ENCODE results near the gene MASP2. TPM values are rescaled to one million over a fixed set of nuclear protein-coding genes. Genes with fewer than 3 reads are reported as not detected.
"Not testable (repeated sequence)": the region's sequence is repeated elsewhere in the genome, so short reads cannot be mapped to it uniquely, and the experiment has no call there.

MASP2 gene
- 10 to 100 TPM in 3 of 5 donors, 1 to 10 TPM in 2; 7.6 to 12.8 (median 10.5) TPM for polyA plus RNA-seq (ENCODE audit: insufficient read depth in 1 of 5, insufficient read length in 5 of 5, low replicate concordance in 1 of 5)
- long read RNA-seq, donor 1: 0 reads
- long read RNA-seq, donor 2: 0 reads
- long read RNA-seq, donor 3: 0 reads
- long read RNA-seq, donor 4: 0 reads
- long read RNA-seq, donor 5: 0 reads
- long read RNA-seq, donor 6: 0 reads
- long read RNA-seq, donor 7: 0 reads
- long read RNA-seq, donor 8: 0 reads

DNA sequence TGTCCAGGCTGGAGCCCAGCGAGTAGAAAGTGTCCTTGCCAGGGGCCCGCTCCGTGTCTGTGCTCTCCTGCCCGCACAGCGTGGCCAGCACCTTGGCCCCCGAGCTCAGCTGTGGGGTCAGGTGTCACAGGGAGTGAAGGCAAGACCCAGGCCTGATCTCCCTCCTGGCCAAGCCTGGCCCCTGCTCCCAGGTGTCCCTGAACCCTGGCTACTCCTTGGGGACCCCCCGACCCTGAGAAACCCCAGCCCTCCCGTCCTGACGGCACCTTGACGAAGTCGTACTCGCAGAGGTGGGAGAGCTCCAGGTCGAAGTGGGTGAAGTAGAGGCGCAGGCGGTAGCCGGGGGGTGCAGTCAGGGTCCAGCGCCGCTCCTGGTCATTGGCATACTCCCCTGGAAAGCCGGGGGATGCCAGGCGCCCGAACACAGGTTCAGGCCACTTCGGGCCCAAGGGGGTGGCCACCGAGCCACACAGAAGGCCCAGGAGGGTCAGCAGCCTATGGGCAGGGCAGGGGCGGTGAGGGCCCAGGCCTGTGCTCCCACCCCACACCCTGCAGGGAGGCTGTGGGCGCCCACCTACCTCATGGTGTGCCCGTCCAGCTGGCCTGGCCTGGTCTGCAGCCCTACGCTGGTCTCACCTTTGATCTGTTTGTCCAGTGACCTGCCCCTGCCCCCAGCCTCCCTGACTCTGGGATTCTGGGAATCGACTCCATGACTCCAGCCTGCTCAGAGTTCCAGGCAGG, at the start of gene MASP2:
Gene MASP2 (minus strand): TSS at position 615 of the 741 bp plus-strand sequence. CDS start 32 bp downstream, at position 583.
- no peak for DNase-seq

DNA sequence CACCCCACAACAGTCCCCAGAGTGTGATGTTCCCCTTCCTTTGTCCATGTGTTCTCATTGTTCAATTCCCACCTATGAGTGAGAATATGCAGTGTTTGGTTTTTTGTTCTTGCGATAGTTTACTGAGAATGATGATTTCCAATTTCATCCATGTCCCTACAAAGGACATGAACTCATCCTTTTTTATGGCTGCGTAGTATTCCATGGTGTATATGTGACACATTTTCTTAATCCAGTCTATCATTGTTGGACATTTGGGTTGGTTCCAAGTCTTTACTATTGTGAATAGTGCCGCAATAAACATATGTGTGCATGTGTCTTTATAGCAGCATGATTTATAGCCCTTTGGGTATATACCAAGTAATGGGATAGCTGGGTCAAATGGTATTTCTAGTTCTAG, 36.7 kb upstream of the MASP2 start:
- DNase-seq: not testable (repeated sequence)

DNA sequence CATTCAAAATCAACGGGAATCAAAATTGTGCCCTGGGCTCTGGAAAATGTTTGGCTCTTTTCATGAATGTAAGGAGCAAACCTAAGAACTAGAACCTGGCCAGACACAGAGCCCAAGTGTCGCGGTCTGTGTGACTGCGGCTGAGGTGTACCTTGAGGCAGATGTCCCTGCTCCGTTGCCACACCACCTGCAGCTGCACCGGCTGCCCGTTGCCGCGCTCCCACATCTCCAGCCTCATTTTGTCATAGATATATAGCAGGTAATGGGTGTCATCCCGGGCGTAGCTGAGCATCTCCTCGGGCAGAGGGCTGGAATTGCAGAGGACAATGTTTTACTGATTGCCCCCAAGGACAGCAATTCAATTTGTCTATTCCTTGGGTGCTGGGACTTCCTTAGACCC, 33.9 kb upstream of the MASP2 start:
- DNase-seq: no peak

DNA sequence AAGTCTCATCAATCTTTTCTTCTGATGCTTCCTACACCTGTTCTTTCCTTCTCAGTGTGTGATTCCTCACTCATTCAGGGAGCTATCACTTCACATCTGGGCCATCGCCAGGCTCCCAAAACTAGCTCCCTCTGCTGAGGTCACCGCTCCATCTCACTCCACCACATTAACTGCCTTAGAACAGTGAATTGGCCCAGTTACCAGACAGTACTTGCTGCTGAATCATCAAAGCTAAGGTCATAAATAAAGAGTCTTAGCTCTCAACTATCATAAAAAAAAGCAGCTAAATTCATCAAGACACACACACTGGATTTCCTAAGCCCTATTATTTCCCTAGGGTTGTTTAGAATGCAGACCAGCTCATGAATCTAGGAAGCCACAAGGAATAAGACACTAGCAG, 31.6 kb upstream of the MASP2 start:
- no peak for DNase-seq

DNA sequence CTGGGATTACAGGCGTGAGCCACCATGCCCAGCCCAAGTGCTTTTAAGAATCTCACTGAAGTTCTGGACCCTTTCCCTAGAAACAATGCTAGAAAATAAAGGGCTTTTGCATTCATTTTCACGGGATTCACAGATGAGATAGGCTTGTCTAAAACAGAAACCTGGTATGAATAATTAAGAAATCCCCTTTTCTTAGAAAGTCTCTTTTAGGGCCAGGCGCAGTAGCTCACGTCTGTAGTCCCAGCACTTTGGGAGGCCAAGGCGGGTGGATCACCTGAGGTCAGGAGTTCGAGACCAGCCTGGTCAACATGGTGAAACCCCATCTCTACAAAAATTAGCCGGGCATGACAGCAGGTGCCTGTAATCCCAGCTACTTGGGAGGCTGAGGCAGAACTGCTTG, 26.4 kb upstream of the MASP2 start:
- not testable (repeated sequence) for DNase-seq

DNA sequence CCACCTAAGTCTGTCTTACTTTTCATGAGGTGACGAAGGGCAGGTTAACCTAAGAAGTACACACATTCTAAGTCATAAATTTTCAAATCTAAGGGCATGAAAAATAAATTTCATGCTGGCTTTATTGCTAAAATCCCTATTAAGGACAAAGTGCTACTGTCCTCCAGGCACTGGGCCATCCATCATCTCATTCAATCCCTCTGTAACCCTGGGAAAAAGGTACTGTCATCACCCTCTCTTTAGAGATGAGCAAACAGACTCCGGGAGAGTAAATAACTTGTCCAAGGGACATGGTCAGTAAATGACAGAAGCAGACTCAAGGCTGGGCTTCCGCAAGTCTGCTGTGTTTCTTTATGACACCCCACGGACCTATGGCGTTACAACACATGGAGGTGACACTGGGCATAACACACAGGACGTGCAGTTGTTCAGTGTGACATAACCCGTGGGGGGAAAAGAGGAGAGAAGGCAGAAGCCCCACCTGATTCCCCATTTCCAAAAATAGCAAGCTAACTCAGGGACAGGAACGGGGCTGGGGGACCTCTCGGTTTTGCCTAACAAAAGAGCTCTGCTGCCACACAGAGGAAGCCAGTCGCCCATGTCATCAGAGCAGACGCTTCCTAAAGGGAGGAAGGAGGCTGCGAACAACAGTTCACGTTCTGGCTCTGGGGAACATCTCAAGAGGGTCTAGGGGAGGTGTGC, 25.3 kb upstream of the MASP2 start:
- DNase-seq: no peak

DNA sequence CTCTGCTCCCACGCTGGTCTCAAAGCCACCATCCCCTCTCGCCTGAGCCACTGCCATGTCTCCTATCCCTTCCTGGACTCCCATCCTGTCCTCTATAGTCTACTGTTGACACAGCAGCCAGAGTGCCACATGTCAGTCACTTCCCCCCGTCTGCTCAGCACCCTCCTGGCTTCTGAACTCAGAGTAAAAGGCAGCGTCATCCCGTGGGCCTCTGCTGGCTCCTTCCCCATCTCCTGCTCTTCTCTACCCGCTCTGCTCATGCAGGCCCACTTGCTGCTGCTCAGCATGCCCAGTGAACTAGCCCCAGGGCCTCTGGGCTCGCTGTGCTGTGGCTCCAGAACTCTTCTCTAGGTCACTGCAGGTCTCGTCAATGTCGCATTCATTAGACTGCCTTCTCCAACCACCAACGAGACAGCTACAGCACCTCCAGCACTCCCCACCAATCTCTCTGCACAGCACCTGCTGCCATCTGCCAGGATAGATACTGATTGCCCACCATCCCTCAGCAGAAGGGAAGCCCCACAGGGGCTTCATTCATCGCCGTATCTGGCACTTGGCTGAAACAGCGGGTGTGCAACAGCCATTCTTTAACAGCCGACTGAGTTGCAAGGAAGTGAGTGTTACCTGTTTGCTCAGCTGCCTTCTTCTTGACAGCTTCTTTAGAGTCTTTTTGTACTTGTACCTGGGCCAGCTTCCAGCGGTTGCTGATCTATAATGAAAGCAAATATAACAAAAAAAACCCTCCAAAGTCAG, 24.6 kb upstream of the MASP2 start:
- no peak for DNase-seq

DNA sequence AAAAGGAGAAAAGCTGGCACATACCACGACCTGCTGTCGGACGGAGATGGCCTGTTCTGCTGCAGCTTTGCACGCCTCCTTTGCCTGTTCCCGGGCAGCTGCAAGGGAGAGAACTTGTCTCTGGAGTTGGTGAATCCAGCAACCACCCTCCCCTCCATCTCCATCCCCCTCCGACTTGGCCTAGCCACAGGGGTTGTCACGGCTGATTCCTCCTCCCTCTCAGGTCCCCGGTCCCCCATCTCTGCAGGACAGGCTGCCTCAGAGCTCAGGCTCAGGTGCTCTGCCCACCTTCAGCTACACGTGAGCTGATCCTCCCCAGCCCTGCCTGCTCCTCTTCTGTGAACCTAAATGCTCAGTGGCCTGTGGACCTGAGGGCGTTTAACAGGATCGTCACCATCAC, 23.8 kb upstream of the MASP2 start:
- DNase-seq: no peak

DNA sequence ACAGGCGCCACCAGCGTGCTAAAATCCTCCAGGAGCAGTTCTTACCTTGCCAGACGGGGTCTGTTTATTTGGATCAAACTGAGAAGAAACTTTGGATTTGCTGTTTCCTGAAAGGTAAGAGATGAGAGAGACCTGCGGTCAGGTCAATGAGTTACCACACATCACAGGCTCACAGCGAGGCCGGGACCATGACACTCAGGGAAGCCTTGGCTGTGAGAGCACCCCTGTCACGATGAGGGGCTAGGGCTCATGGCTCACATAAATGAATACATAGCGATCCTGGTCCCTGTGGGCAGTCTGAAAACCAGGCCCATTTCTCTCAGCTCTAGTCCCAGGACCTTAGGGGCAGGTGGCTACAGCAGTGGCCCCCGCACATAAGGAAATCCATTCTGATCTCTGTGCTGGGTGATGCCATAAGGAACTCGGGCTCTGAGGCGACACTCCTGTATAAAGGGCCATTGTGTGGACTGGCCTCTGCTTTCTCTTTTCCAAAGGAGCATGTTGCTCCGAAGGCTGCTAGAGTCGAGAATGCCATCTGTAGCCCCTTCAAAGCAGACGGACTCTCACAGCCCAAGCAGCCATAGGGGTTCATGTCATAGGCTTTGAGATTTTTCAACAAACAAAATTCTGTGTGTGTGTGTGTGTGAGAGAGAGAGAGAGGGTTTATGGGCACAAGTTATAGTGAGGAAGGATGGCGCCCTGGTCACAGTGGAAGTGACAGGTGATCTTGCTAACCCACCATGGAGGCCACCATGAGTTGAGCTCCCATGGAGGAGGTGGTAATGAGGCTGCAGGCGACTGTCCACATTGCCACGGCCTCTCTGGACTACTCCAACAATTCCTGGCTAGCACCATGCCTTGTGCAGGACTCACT, 21.8 kb upstream of the MASP2 start:
- DNase-seq: no peak

DNA sequence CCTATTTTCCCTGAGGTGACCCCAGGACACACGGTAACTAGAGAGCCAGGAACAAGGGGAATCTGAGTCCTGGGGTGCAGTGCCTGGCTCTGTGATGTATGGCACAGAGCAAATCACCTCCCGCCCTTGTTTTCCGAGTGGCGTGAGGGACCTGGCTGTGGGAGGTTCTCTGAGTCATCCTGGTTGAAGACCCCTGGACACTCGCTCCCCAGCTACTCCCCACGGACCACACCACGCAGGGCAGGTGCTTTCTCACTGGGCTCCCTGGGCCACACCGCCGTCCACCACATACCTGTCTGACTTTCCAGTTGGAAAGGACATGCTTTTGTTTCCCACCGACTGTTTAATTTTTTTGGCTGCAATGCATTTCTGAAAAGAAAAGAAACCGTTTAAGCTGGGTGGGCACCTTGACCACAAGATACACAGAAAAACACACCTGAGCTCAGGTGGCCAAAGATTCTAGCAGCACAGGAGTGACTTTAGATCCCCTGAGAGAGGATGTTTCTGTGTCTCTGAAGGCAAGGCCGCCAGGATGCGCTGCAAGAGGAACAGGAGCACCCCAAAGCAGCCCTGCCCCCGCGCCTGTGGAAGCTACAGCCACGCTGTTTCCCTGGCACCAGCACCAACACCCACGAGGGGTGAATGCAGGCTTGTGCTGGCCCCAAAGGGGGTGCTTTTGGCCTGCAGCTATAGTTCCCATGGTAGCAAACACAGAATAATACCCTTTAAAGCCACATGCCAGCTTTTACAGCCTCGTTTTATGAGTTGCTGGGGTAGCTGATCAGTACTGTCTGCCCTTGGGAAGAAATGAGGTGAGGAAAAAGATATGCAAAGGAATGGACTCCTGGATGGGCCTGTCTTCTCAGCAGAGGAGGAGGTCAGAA, 20.9 kb upstream of the MASP2 start:
- no peak for DNase-seq

DNA sequence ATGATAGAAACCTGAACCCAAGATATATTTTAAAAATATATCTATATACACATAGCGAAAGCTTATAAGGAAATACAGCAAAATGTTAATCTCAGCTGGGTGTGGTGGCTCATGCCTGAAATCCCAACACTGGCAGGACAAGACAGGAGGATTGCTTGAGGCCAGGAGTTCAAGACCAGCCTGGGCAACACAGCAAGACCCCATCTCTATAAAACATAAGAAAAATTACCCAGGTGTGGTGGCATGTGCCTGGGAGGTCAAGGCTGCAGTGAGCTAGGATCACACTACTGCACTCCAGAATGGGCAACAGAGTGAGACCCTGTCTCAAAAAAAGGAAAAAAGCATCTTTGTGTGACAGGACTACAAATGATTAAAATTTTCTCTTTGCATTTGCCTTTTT, 18.8 kb upstream of the MASP2 start:
- DNase-seq: no peak

DNA sequence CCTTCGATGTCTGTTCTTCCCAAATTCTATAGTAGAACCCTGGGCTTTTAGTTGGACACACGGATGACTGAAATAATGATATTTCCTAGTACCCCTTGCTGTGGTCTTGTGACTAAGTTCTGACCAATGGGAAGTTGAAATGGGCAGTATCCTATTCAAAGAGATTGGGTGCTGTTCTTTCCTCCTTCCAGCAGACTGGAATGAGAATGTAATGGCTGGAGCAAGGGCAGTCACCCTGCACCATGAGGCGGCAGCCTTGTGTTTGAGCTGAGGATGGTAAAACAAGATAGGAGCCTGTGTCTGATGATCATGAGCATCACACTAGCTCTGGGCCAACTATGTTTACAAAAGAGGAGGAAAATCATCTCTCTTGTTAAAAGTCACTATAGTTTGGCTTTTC, 17.9 kb upstream of the MASP2 start:
- DNase-seq: no peak

DNA sequence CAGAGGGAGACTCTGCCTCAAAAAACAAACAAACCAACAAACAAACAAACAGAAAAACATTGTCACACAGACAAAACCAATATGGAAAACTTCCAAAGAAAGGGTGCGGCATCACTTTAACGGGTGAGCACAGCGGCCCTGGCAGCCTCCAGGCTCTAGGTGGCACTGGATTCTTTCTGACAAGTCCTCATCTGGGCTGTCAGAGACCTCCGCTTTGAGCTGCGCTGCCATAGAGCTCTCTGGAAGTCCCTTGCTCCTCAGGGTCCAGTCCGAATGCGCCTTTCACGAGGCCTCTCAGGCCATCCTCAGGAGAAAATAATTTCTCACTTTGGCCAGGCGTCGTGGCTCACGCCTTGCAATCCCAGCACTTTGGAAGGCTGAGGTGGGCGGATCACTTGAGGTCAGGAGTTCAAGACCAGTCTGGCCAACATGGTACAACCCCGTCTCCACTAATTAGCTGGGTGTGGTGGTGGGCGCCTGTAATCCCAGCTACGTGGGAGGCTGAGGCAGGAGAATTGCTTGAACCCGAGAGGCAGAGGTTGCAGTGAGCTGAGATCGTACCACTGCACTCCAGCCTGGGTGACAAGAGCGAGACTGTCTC, 17.0 kb upstream of the MASP2 start:
- DNase-seq: not testable (repeated sequence)

DNA sequence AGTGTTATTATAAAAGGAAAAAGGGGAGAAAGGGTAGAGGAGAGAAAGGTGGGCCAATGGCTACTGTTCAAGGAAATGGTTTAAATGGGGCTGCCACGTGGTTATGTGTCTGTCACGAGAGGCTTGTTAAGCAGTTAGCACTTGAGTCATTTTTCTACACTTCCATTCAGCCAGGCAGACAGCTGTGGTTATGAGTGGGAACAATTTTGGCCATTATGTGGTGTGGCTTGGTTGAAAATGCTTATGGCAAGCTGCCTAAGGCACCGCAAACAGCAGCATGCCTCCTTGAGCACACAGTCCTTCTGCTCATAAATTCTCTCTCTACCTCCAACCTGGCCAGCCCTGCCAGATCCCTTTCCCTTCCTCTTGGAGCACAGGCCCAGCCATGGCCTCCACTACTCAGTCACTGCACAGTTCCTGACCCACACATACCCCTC, 15.9 kb upstream of the MASP2 start:
- no peak for DNase-seq

DNA sequence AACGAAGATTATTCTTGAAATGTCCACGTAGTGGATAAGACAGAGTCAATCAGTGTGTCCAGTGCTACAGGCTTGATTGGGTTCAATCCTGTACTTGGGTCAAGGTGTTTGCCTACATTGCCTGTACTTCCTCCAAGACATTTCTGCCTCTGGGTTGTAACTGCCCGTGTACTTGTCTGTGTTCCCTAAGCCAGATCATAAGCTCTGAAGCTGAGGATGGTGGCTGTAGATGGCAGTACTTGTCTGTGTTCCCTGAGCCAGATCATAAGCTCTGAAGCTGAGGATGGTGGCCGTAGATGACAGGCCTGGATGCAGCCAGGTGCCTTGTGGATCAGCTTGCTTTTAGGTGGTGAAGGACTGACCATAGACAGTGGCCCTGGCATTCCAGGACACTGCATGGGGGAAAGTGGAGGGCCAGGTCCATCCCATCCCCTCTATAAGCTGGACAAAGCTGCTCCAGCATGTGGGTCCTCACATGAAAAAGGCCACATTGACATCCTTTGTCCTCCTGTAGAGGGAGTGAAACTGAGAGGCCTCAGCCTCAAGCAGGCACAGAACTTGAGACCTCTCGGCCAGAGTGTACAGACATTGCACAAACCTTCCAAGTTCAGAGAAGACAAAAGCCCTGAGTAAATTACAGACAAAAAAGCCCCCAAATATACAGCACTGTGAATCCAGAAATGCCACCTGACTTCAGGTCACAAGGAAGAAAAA, 14.8 kb upstream of the MASP2 start:
- no peak for DNase-seq

DNA sequence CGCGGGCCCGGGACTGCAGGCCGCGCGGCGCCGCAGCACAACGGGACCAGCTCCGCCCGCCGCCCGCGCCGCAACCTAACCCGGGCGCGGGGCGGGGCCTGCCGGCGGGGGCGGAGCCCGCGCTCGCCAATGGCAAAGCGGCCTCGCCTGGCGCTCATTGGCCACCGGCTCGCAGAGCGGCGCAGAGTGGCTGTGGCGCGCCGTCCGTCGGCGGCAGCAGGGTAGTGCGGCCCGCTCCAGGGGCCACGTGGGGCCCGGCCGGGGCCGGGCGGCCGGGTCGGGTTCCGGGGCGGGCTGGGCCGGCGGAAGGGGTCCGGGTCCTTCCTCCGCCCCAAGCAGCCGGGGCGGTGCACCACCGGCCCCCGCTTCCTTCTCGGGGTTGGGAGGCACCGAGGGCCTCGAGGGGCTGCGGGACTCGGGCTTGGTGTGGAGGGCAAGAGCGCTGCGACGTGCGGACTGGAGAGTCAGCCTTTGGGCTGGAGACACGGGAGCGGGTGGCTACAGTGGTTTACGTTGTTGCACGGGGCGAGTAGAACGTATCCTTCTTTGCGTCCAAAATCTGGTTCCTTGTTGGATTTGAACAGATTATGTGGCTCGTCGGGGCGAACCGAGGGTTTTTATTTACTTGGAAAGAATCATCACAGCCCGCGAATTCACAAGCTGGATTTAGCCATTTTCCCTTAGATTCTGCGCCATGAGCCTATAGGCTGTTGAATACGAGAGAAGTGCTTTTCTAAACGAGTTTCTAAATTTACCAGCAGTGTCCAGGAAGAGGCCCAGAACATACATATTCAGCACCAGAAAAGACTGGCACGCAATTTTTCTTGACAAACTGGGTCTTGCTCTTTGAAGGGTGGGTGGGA, 13.2 kb upstream of the MASP2 start, which contains the start of gene SRM:
Gene SRM (minus strand): TSS at position 51 of the 863 bp plus-strand sequence. CDS start 75 bp downstream, outside the sequence.
- DNase-seq: peak; percentile 84 to 87

DNA sequence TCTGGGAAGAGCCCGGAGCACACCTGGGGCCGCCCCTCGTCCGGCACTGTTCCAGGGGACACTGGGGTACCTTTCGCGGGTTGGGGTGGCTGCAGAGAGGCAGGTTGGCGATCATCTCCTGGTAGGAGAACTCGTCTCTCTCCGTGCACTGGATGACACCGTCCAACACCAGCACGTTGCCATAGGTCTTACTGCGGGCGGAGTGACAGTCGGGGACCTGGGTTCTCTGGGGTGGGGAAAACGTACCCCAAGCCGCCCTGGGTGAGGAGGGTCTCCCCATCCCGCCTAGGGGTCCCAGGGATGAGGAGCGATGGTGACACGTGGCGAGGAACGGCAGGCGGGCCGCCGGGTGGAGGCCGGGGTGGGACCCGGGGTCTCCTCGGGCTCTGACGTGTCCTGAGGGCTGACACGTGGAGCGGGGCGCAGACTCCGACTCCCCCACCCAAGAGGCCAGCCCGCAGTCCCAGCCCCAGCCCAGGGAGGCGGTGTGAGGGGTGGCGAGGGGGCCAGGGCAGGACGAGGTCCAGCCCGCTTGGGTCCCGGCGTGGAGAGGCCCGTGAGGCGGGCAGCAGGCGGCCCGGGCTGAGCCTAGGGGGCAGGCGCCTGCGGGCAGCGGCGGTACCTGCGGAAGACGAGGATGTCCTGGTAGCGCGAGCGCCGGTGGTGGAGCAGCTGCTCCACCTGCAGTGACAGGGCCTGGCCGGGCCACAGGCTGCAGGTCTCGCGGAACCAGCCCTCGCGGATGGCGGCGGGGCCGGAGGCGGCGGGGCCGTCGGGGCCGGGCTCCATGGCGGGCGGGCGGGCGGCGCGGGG, 12.3 kb upstream of the MASP2 start:
- no peak for DNase-seq
